Activated CD4-positive, alpha-beta T cell treated with anti-CD3 and anti-CD28 coated beads, Interleukin-2, amount 10 ng/mL, durations not matched to agents 7 days and 5 days (primary cell): ENCODE results near the gene MAT2B. TPM values are rescaled to one million over a fixed set of nuclear protein-coding genes. Genes with fewer than 3 reads are reported as not detected.

Experiments used
- CTCF ChIA-PET: fragments of 350-600 bp; sonication (Branson Sonifier 250); formaldehyde crosslinking; loops from one replicate; lab custom pipeline; 2021; ENCODE audit warnings: antibody characterized with exemption; lab: Charles Lee
- POLR2A ChIA-PET: fragments of 350-600 bp; sonication (Branson Sonifier 250); formaldehyde crosslinking; loops from one replicate; lab custom pipeline; 2021; ENCODE audit warnings: antibody characterized with exemption; lab: Charles Lee
- DNase-seq: peaks from one replicate; pipeline ENCODE4 v3.0.0-alpha.2; 2020
- H3K27ac Mint-ChIP-seq: one replicate; pipeline ENCODE4 v1.8.0; 2021; ENCODE audit warnings: mild to moderate bottlenecking, moderate library complexity, mixed read lengths
- H3K27me3 Mint-ChIP-seq: one replicate; pipeline ENCODE4 v1.8.0; 2021; ENCODE audit warnings: mixed read lengths
- H3K36me3 Mint-ChIP-seq: one replicate; pipeline ENCODE4 v1.8.0; 2021; ENCODE audit warnings: low read depth, mixed read lengths
- H3K4me1 Mint-ChIP-seq: one replicate; pipeline ENCODE4 v1.8.0; 2021; ENCODE audit warnings: mixed read lengths
- H3K4me3 Mint-ChIP-seq: one replicate; pipeline ENCODE4 v1.8.0; 2021; ENCODE audit warnings: mild to moderate bottlenecking, moderate library complexity, mixed read lengths
- H3K9me3 Mint-ChIP-seq: one replicate; pipeline ENCODE4 v1.8.0; 2021; ENCODE audit warnings: mixed read lengths
- total RNA-seq, 2 experiments: library from RNA; stranded (reverse); gene quantifications; one replicate each; pipeline ENCODE4 v1.2.3, GENCODE V29; 2021

MAT2B gene
- total RNA-seq, 2 experiments from 2014 or later, result 91.4 to 94.4 TPM

DNA sequence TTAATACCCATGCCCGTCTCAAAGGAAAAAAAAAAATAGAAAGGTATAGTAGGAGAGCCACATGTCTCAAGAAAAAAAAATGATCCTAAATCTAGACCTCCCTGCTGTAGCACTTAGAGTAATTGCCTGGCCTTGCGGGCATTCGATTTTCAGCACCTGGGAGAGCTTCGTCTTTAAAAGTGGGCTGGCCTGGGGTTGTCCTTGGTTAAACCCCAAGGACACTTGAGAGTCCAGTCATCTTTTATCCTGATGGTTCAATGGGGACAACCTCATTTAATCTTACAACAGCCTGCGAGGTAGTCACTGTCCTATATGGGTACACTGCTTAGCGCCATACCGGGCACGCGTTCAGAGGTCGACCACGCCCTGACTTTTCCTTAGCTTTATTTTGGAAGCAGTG is 60.1 kb downstream of the MAT2B start:
- H3K27ac Mint-ChIP-seq, result no peak overlapping the region
- no peaks in the 10 kb centered on the region for H3K9me3 Mint-ChIP-seq
- POLR2A ChIA-PET, result no interaction called here
- H3K4me1 Mint-ChIP-seq, result peaks cover 15% of the 10 kb centered on the region
- CTCF ChIA-PET, result no interaction called here
- peaks cover 55% of the 10 kb centered on the region for H3K27me3 Mint-ChIP-seq
- H3K36me3 Mint-ChIP-seq, result no peaks in the 10 kb centered on the region
- peak overlapping the region; percentile 48 for H3K4me3 Mint-ChIP-seq
- DNase-seq, result no peak

DNA sequence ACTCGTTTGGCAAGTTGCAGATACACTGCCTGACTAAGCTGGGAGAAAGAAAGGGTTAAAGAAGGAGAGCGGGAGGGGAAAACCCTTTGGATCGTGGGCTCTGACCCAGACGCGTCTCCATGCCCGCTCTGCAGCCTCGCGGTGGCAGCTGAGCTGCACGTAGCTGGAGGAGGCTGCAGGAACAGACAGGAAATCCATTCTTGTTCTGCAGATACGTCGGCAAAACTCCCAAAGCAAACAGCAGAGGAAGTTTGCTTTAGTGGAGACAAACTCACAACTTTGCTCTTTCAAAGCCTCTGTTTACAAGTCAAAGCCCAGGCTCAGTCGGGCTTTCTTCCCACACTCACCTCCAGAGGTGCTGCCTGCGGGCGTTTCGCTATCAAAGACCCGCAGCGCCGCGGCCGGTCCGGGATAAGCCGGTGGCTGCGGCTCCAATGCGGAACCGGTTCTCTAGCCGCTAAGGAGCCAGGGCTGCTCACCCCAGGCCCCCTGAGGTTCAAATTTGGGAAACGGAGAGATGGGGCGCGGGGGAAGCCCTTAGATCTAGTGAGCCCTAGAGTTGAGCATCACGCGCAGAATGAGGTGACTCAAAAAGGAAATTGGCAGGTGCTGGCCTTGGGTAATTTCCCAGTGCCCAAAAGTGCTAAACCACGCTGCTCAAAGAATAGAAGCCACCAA is 60.7 kb downstream of the MAT2B start:
- POLR2A ChIA-PET, result no interaction called here
- CTCF ChIA-PET, result no interaction called here
- Mint-ChIP-seq H3K27ac (no peak overlapping the region), H3K36me3 (no peaks in the 10 kb centered on the region), H3K27me3 (peaks cover 56% of the 10 kb centered on the region), H3K4me3 (peak overlapping the region; percentile 48), H3K9me3 (no peaks in the 10 kb centered on the region), H3K4me1 (peaks cover 15% of the 10 kb centered on the region)
- DNase-seq, result peak; percentile 6

DNA sequence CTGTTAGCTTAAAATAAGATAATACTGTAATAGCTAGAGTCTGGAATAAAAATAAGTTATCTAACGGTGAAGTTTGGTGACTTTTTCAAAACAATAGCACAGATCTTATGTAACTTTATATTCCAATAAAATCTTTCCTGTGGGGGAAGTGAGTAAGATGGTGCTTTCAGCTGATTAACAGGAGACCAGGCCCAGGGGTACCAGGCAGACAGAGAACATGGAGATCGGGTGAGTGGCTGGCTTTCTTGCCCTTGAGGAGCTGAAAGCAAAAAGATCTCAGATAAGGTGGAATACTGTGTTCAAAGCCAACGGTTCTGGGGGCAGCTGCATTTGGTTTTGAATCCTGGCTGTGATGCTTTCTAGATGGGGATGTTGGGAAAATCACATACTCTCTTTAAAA is 61.3 kb downstream of the MAT2B start:
- Mint-ChIP-seq H3K36me3 (no peaks in the 10 kb centered on the region), H3K27me3 (peaks cover 56% of the 10 kb centered on the region), H3K27ac (no peak overlapping the region), H3K4me1 (peaks cover 15% of the 10 kb centered on the region), H3K9me3 (no peaks in the 10 kb centered on the region), H3K4me3 (no peak overlapping the region)
- no peak for DNase-seq
- POLR2A ChIA-PET, result no interaction called here
- CTCF ChIA-PET, result no interaction called here

DNA sequence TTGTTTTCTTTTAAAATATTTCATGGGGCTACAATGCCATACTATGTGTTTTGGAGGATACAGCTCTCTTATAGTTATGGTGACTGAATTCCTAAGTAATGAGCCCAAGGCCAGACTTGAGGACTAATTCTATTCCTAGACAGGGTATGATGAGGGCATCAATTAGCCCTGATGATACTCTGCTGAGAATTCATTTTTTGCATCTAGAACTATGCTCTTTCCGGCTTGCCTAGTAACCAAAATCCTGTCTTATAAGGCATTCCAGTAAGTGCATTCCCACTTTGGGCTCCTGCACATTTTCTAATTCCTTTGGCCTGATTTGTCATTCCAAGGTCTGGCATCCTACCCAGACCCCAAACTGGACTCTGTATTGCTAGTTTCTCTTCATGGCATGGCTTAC is 62.4 kb downstream of the MAT2B start:
- POLR2A ChIA-PET, result no interaction called here
- Mint-ChIP-seq H3K27me3 (peaks cover 55% of the 10 kb centered on the region), H3K36me3 (no peaks in the 10 kb centered on the region), H3K9me3 (no peaks in the 10 kb centered on the region), H3K27ac (no peak overlapping the region), H3K4me3 (no peak overlapping the region), H3K4me1 (peaks cover 15% of the 10 kb centered on the region)
- DNase-seq, result no peak
- CTCF ChIA-PET, result no interaction called here

Other genes starting within 250 kb of the MAT2B start
- gene CCNG1, start 68.0 kb upstream of the MAT2B start, total RNA-seq, result 100 to 1,000 TPM; 137 to 142 TPM
- gene NUDCD2, start 45.5 kb upstream of the MAT2B start, total RNA-seq, result 10 to 100 TPM; 29.9 to 33.1 TPM
- 10 to 100 TPM; 69.4 to 77.8 TPM for gene HMMR, start 45.0 kb upstream of the MAT2B start, total RNA-seq